ENCODE results near the gene CPAMD8. TPM values are rescaled to one million over a fixed set of nuclear protein-coding genes. Genes with fewer than 3 reads are reported as not detected.

Gene CPAMD8
- total and polyA plus RNA-seq, 2 donors (not counting 3 experiments of a cell fraction or from before 2014, with no cell fraction given) = 2.2 to 3.9 TPM

DNA sequence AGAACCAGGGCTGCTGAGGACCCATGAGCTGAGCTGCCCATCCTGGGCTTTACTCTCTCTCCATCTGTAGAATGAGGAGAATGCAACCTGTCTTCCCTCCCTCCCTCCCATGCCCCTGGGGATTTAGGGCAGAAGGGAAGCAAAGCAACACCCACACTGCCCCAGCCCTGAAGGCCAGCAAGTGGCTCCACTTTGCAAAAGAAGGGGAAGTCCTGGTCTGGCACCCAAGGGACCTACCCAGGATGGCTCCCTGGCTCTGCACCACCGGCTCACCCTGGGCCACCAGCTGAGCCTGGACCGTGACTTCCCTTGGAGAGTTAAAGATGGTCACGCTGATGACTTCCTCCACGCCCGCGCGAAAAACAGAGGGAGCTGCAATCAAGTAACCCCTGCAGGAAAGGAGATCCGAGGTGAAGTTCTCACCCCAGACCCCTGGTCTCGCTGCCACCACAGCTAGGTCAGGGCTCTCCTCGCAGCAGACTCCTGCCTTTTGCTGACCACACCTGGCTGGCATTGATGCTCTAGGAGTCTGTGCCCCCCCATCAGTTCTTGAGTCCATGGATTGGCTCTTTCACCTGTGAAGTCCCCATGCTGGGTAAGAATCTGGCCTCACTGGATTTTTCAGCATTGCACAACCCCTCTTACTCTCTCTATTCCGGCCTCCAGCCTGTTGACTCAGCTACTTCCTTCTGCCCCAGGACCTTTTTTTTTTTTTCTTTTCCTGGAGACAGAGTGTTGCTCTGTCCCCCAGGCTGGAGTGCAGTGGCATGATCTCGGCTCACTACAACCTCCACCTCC, 4.6 kb downstream of the CPAMD8 start:
- FAIRE-seq = peak; percentile 75
- CTCF ChIA-PET = interaction anchor here (1.2 kb wide), 1 partner anchor 31 kb away, joined by 3 read pairs; no protein-coding TSS in a partner anchor
- no TSS peak for BruUV-seq (replicated peaks)
- intact Hi-C loops (cut with micrococcal nuclease) = no loop called here
- no peak overlapping the region for H3K4me3 ChIP-seq (replicated peaks in 1 of 3; ENCODE audit: insufficient read depth in 1 of 3, low read depth in 1 of 3, low read length in 3 of 3)
- TF ChIP-seq, protein P1, sequence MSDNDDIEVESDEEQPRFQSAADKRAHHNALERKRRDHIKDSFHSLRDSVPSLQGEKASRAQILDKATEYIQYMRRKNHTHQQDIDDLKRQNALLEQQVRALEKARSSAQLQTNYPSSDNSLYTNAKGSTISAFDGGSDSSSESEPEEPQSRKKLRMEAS (IDR thresholded peaks at IDR 0.05; ENCODE audit: insufficient read depth, insufficient read length) = no peak
- no peak for TF ChIP-seq GATA2 (IDR thresholded peaks at IDR 0.05; ENCODE audit: insufficient read depth, insufficient read length, low read depth, low read length)
- TF ChIP-seq POLR2AphosphoS5 (IDR thresholded peaks at IDR 0.05; ENCODE audit: insufficient read depth, low read depth, low read length) = no peak
- TF ChIP-seq JUN (IDR thresholded peaks at IDR 0.05; ENCODE audit: borderline replicate concordance, insufficient read depth, insufficient read length, low read depth) = no peak
- TF ChIP-seq MYC (IDR thresholded peaks at IDR 0.05; ENCODE audit: low read depth, low read length) = no peak
- TF ChIP-seq POLR2A (IDR thresholded peaks at IDR 0.05; ENCODE audit: low read depth, low read length) = no peak
- TF ChIP-seq EZH2 (IDR thresholded peaks at IDR 0.05; ENCODE audit: borderline replicate concordance, low read depth, low read length, severe bottlenecking) = no peak
- TF ChIP-seq, protein P2, sequence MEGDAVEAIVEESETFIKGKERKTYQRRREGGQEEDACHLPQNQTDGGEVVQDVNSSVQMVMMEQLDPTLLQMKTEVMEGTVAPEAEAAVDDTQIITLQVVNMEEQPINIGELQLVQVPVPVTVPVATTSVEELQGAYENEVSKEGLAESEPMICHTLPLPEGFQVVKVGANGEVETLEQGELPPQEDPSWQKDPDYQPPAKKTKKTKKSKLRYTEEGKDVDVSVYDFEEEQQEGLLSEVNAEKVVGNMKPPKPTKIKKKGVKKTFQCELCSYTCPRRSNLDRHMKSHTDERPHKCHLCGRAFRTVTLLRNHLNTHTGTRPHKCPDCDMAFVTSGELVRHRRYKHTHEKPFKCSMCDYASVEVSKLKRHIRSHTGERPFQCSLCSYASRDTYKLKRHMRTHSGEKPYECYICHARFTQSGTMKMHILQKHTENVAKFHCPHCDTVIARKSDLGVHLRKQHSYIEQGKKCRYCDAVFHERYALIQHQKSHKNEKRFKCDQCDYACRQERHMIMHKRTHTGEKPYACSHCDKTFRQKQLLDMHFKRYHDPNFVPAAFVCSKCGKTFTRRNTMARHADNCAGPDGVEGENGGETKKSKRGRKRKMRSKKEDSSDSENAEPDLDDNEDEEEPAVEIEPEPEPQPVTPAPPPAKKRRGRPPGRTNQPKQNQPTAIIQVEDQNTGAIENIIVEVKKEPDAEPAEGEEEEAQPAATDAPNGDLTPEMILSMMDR (IDR thresholded peaks at IDR 0.05; ENCODE audit: extremely low read depth in 1 of 2, insufficient read depth in 1 of 2, low read depth in 1 of 2, low read length in 2 of 2) = no peak
- no peak for TF ChIP-seq FOS (IDR thresholded peaks at IDR 0.05; ENCODE audit: borderline replicate concordance, insufficient read depth, low read length)
- H3K27me3 ChIP-seq (ENCODE audit: control insufficient read depth in 2 of 2, insufficient read depth in 2 of 2, low read length in 2 of 2) = peaks cover 12 to 17% of the 10 kb centered on the region in 2 experiments
- H3K4me1 ChIP-seq (ENCODE audit: control insufficient read depth, extremely low read depth, insufficient read depth, low read length) = peaks cover 4% of the 10 kb centered on the region
- dilution Hi-C loops (cut with MboI; ENCODE audit: extremely low pct_ligation_motif_present, low sequenced_read_pairs) = no loop called here
- no peak overlapping the region for H3K27ac ChIP-seq (ENCODE audit: insufficient read depth, low read depth, low read length)
- no peaks in the 10 kb centered on the region for H3K36me3 ChIP-seq (ENCODE audit: control insufficient read depth in 2 of 2, extremely low read depth in 1 of 2, insufficient read depth in 2 of 2, low read length in 2 of 2)
- POLR2A ChIA-PET = no interaction called here
- H3K4me2 ChIP-seq (ENCODE audit: insufficient read depth, low read length) = no peak overlapping the region
- no peaks in the 10 kb centered on the region for H3K79me2 ChIP-seq (ENCODE audit: control insufficient read depth, insufficient read depth, low read length)
- H3K9me3 ChIP-seq (replicated peaks; ENCODE audit: control insufficient read depth, insufficient read depth, low read length) = no peaks in the 10 kb centered on the region
- no peak overlapping the region for H2AFZ ChIP-seq (ENCODE audit: low read depth, low read length)
- peak; percentile 60 for DNase-seq (ENCODE audit: low read depth, low spot score)
- H3K9ac ChIP-seq (replicated peaks; ENCODE audit: extremely low read depth, insufficient read depth, low read length) = no peak overlapping the region
- H3K9me1 ChIP-seq (replicated peaks; ENCODE audit: control insufficient read depth, extremely low read depth, insufficient read depth, low read length) = no peaks in the 10 kb centered on the region
- H4K20me1 ChIP-seq (replicated peaks; ENCODE audit: control insufficient read depth, extremely low read depth, insufficient read depth, low read length) = no peaks in the 10 kb centered on the region

Data from endothelial cell of umbilical vein (primary cell).